ENCODE results near the gene LYPLAL1.

LYPLAL1 gene

GRCh38 chr1:219202567-219202966 is 28.9 kb downstream of the LYPLAL1 start:
- no peaks in the 10 kb centered on the region for H3K27me3 ChIP-seq (ENCODE audit: control insufficient read depth in 1 of 2, insufficient read depth in 2 of 2, low read length in 2 of 2)
- no peaks in the 10 kb centered on the region for H3K4me1 ChIP-seq (ENCODE audit: control insufficient read depth in 1 of 2, insufficient read depth in 2 of 2, low read length in 2 of 2)
- H3K9me3 ChIP-seq (ENCODE audit: control insufficient read depth in 1 of 2, low read length in 2 of 2) = no peaks in the 10 kb centered on the region
- no peak overlapping the region for H3K27ac ChIP-seq (ENCODE audit: low read depth, low read length)
- no peaks in the 10 kb centered on the region for H3K36me3 ChIP-seq (ENCODE audit: control insufficient read depth in 1 of 2, insufficient read depth in 2 of 2, low read length in 2 of 2)
- H3K4me3 ChIP-seq (ENCODE audit: low read depth in 1 of 2, low read length in 2 of 2) = no peak overlapping the region
- no peak overlapping the region for H3K9ac ChIP-seq (ENCODE audit: low read depth in 1 of 2, low read length in 2 of 2)

GRCh38 chr1:219206350-219206749 is 32.7 kb downstream of the LYPLAL1 start:
- Histone ChIP-seq H3K4me3 (ENCODE audit: low read depth in 1 of 2, low read length in 2 of 2) (no peak overlapping the region), H3K36me3 (ENCODE audit: control insufficient read depth in 1 of 2, insufficient read depth in 2 of 2, low read length in 2 of 2) (no peaks in the 10 kb centered on the region), H3K9me3 (ENCODE audit: control insufficient read depth in 1 of 2, low read length in 2 of 2) (no peaks in the 10 kb centered on the region), H3K27ac (ENCODE audit: low read depth, low read length) (no peak overlapping the region), H3K27me3 (ENCODE audit: control insufficient read depth in 1 of 2, insufficient read depth in 2 of 2, low read length in 2 of 2) (no peaks in the 10 kb centered on the region), H3K9ac (ENCODE audit: low read depth in 1 of 2, low read length in 2 of 2) (no peak overlapping the region), H3K4me1 (ENCODE audit: control insufficient read depth in 1 of 2, insufficient read depth in 2 of 2, low read length in 2 of 2) (no peaks in the 10 kb centered on the region)

- no peak overlapping the region for H3K9ac ChIP-seq (ENCODE audit: low read depth in 1 of 2, low read length in 2 of 2)
- no peak overlapping the region for H3K27ac ChIP-seq (ENCODE audit: low read depth, low read length)
- no peaks in the 10 kb centered on the region for H3K27me3 ChIP-seq (ENCODE audit: control insufficient read depth in 1 of 2, insufficient read depth in 2 of 2, low read length in 2 of 2)
- no peak overlapping the region for H3K4me3 ChIP-seq (ENCODE audit: low read depth in 1 of 2, low read length in 2 of 2)
- H3K9me3 ChIP-seq (ENCODE audit: control insufficient read depth in 1 of 2, low read length in 2 of 2) = no peaks in the 10 kb centered on the region
- H3K4me1 ChIP-seq (ENCODE audit: control insufficient read depth in 1 of 2, insufficient read depth in 2 of 2, low read length in 2 of 2) = no peaks in the 10 kb centered on the region
- no peaks in the 10 kb centered on the region for H3K36me3 ChIP-seq (ENCODE audit: control insufficient read depth in 1 of 2, insufficient read depth in 2 of 2, low read length in 2 of 2)
These were observed 35.9 kb downstream of the LYPLAL1 start for GRCh38 chr1:219209578-219209977.

- no peak overlapping the region for H3K9ac ChIP-seq (ENCODE audit: low read depth in 1 of 2, low read length in 2 of 2)
- no peak overlapping the region for H3K4me3 ChIP-seq (ENCODE audit: low read depth in 1 of 2, low read length in 2 of 2)
- H3K4me1 ChIP-seq (ENCODE audit: control insufficient read depth in 1 of 2, insufficient read depth in 2 of 2, low read length in 2 of 2) = no peaks in the 10 kb centered on the region
- no peaks in the 10 kb centered on the region for H3K27me3 ChIP-seq (ENCODE audit: control insufficient read depth in 1 of 2, insufficient read depth in 2 of 2, low read length in 2 of 2)
- H3K27ac ChIP-seq (ENCODE audit: low read depth, low read length) = no peak overlapping the region
- H3K9me3 ChIP-seq (ENCODE audit: control insufficient read depth in 1 of 2, low read length in 2 of 2) = no peaks in the 10 kb centered on the region
- H3K36me3 ChIP-seq (ENCODE audit: control insufficient read depth in 1 of 2, insufficient read depth in 2 of 2, low read length in 2 of 2) = no peaks in the 10 kb centered on the region
These were observed 36.4 kb downstream of the LYPLAL1 start for GRCh38 chr1:219210067-219210466.

- no peaks in the 10 kb centered on the region for H3K27me3 ChIP-seq (ENCODE audit: control insufficient read depth in 1 of 2, insufficient read depth in 2 of 2, low read length in 2 of 2)
- no peak overlapping the region for H3K4me3 ChIP-seq (ENCODE audit: low read depth in 1 of 2, low read length in 2 of 2)
- no peak overlapping the region for H3K9ac ChIP-seq (ENCODE audit: low read depth in 1 of 2, low read length in 2 of 2)
- H3K9me3 ChIP-seq (ENCODE audit: control insufficient read depth in 1 of 2, low read length in 2 of 2) = no peaks in the 10 kb centered on the region
- peaks cover 0 to 5% of the 10 kb centered on the region in 2 donors for H3K36me3 ChIP-seq (ENCODE audit: control insufficient read depth in 1 of 2, insufficient read depth in 2 of 2, low read length in 2 of 2)
- no peak overlapping the region for H3K27ac ChIP-seq (ENCODE audit: low read depth, low read length)
- H3K4me1 ChIP-seq (ENCODE audit: control insufficient read depth in 1 of 2, insufficient read depth in 2 of 2, low read length in 2 of 2) = no peaks in the 10 kb centered on the region
These were observed 41.8 kb downstream of the LYPLAL1 start for GRCh38 chr1:219215477-219215876.

GRCh38 chr1:219220945-219221344 is 47.3 kb downstream of the LYPLAL1 start:
- H3K27me3 ChIP-seq (ENCODE audit: control insufficient read depth in 1 of 2, insufficient read depth in 2 of 2, low read length in 2 of 2) = no peaks in the 10 kb centered on the region
- no peak overlapping the region for H3K9ac ChIP-seq (ENCODE audit: low read depth in 1 of 2, low read length in 2 of 2)
- no peak overlapping the region for H3K4me3 ChIP-seq (ENCODE audit: low read depth in 1 of 2, low read length in 2 of 2)
- peaks cover 0 to 5% of the 10 kb centered on the region in 2 donors for H3K36me3 ChIP-seq (ENCODE audit: control insufficient read depth in 1 of 2, insufficient read depth in 2 of 2, low read length in 2 of 2)
- no peaks in the 10 kb centered on the region for H3K4me1 ChIP-seq (ENCODE audit: control insufficient read depth in 1 of 2, insufficient read depth in 2 of 2, low read length in 2 of 2)
- H3K27ac ChIP-seq (ENCODE audit: low read depth, low read length) = no peak overlapping the region
- no peaks in the 10 kb centered on the region for H3K9me3 ChIP-seq (ENCODE audit: control insufficient read depth in 1 of 2, low read length in 2 of 2)

GRCh38 chr1:219223496-219223895 is 49.8 kb downstream of the LYPLAL1 start:
- Histone ChIP-seq H3K9me3 (ENCODE audit: control insufficient read depth in 1 of 2, low read length in 2 of 2) (no peaks in the 10 kb centered on the region), H3K36me3 (ENCODE audit: control insufficient read depth in 1 of 2, insufficient read depth in 2 of 2, low read length in 2 of 2) (peaks cover 0 to 5% of the 10 kb centered on the region in 2 donors), H3K4me1 (ENCODE audit: control insufficient read depth in 1 of 2, insufficient read depth in 2 of 2, low read length in 2 of 2) (no peaks in the 10 kb centered on the region), H3K4me3 (ENCODE audit: low read depth in 1 of 2, low read length in 2 of 2) (no peak overlapping the region), H3K9ac (ENCODE audit: low read depth in 1 of 2, low read length in 2 of 2) (no peak overlapping the region), H3K27ac (ENCODE audit: low read depth, low read length) (no peak overlapping the region), H3K27me3 (ENCODE audit: control insufficient read depth in 1 of 2, insufficient read depth in 2 of 2, low read length in 2 of 2) (no peaks in the 10 kb centered on the region)

GRCh38 chr1:219226196-219226595 is 52.5 kb downstream of the LYPLAL1 start:
- no peaks in the 10 kb centered on the region for H3K9me3 ChIP-seq (ENCODE audit: control insufficient read depth in 1 of 2, low read length in 2 of 2)

GRCh38 chr1:219227360-219228057 is 53.8 kb downstream of the LYPLAL1 start:
- Histone ChIP-seq H3K9ac (ENCODE audit: low read depth in 1 of 2, low read length in 2 of 2) (no peak overlapping the region), H3K27ac (ENCODE audit: low read depth, low read length) (no peak overlapping the region), H3K4me1 (ENCODE audit: control insufficient read depth in 1 of 2, insufficient read depth in 2 of 2, low read length in 2 of 2) (no peaks in the 10 kb centered on the region), H3K4me3 (ENCODE audit: low read depth in 1 of 2, low read length in 2 of 2) (no peak overlapping the region), H3K36me3 (ENCODE audit: control insufficient read depth in 1 of 2, insufficient read depth in 2 of 2, low read length in 2 of 2) (no peaks in the 10 kb centered on the region), H3K27me3 (ENCODE audit: control insufficient read depth in 1 of 2, insufficient read depth in 2 of 2, low read length in 2 of 2) (no peaks in the 10 kb centered on the region), H3K9me3 (ENCODE audit: control insufficient read depth in 1 of 2, low read length in 2 of 2) (no peaks in the 10 kb centered on the region)

More at GRCh38 chr1:219226196-219226595, 52.5 kb downstream of the LYPLAL1 start:
- Histone ChIP-seq H3K4me1 (ENCODE audit: control insufficient read depth in 1 of 2, insufficient read depth in 2 of 2, low read length in 2 of 2) (no peaks in the 10 kb centered on the region), H3K27ac (ENCODE audit: low read depth, low read length) (no peak overlapping the region), H3K4me3 (ENCODE audit: low read depth in 1 of 2, low read length in 2 of 2) (no peak overlapping the region), H3K9ac (ENCODE audit: low read depth in 1 of 2, low read length in 2 of 2) (no peak overlapping the region), H3K27me3 (ENCODE audit: control insufficient read depth in 1 of 2, insufficient read depth in 2 of 2, low read length in 2 of 2) (no peaks in the 10 kb centered on the region), H3K36me3 (ENCODE audit: control insufficient read depth in 1 of 2, insufficient read depth in 2 of 2, low read length in 2 of 2) (no peaks in the 10 kb centered on the region)

GRCh38 chr1:219228058-219228419 is 54.4 kb downstream of the LYPLAL1 start:
- Histone ChIP-seq H3K9me3 (ENCODE audit: control insufficient read depth in 1 of 2, low read length in 2 of 2) (no peaks in the 10 kb centered on the region), H3K9ac (ENCODE audit: low read depth in 1 of 2, low read length in 2 of 2) (no peak overlapping the region), H3K4me3 (ENCODE audit: low read depth in 1 of 2, low read length in 2 of 2) (no peak overlapping the region), H3K4me1 (ENCODE audit: control insufficient read depth in 1 of 2, insufficient read depth in 2 of 2, low read length in 2 of 2) (no peaks in the 10 kb centered on the region), H3K27ac (ENCODE audit: low read depth, low read length) (no peak overlapping the region), H3K27me3 (ENCODE audit: control insufficient read depth in 1 of 2, insufficient read depth in 2 of 2, low read length in 2 of 2) (no peaks in the 10 kb centered on the region), H3K36me3 (ENCODE audit: control insufficient read depth in 1 of 2, insufficient read depth in 2 of 2, low read length in 2 of 2) (no peaks in the 10 kb centered on the region)
